HUES48 (cell line): Measurements from ENCODE around the gene PLCB1.

Source experiments
- H3K27ac ChIP-seq: one replicate; pipeline ENCODE4 v1.7.0; 2013; ENCODE audit warnings: low read depth, low read length, inconsistent platforms
- H3K27me3 ChIP-seq: 2 replicates; pipeline ENCODE4 v1.6.1; 2013; ENCODE audit warnings: mild to moderate bottlenecking, low read length; ENCODE audit not compliant: control insufficient read depth, insufficient read depth
- H3K36me3 ChIP-seq: 2 replicates; pipeline ENCODE4 v1.6.1; 2013; ENCODE audit warnings: low read length; ENCODE audit not compliant: control insufficient read depth, insufficient read depth
- H3K4me1 ChIP-seq: 2 replicates; pipeline ENCODE4 v1.6.1; 2013; ENCODE audit warnings: mild to moderate bottlenecking, low read length; ENCODE audit not compliant: control insufficient read depth, insufficient read depth
- H3K4me3 ChIP-seq: 2 replicates; pipeline ENCODE4 v1.5.1; 2013; ENCODE audit warnings: mild to moderate bottlenecking, low read depth, low read length
- H3K9ac ChIP-seq: 2 replicates; pipeline ENCODE4 v1.6.1; 2013; ENCODE audit warnings: mild to moderate bottlenecking, low read depth, low read length, moderate library complexity
- H3K9me3 ChIP-seq: 2 replicates; pipeline ENCODE4 v1.6.1; 2013; ENCODE audit warnings: low read length; ENCODE audit not compliant: control insufficient read depth, insufficient read depth

Gene PLCB1

DNA sequence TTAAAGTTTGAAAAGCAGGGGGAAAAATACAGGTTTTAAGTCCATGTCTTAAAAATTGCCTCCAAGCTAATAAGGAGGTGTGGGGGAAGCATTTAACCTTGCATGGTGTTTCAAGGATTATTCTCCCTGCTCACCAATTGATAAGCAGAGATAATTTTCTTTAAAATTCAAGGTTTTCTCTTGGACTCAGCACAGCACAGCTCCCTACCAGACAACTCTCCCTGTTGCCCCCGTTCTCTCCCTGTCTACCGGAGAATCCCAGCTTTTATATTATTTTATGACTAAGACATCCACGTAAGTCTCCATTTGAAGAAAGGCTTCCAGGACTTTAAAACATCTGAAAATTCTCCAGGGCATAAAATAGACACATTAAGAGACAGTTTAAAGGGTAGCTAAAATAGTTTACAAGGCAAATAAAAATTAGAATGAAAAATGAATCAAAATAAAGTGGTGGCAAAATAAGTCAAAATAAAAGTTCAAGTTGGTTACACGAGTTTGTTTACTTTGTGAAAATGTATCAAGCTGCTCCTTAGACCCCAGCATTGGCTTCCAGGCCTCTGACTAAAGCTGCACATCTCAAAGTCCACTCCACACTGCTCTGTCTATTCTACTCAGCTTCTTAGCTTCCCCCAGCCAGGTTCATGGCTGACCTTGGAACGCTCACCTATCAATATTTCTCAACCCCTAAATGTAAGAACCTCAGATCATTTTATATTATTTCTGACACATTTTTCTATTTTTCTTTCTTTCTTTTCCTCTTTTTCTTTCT, 748.2 kb downstream of the PLCB1 start:
- H3K9me3 ChIP-seq = no peaks in the 10 kb centered on the region
- H3K27ac ChIP-seq = no peak overlapping the region
- H3K36me3 ChIP-seq = no peaks in the 10 kb centered on the region
- H3K4me1 ChIP-seq = no peaks in the 10 kb centered on the region
- no peak overlapping the region for H3K9ac ChIP-seq
- no peak overlapping the region for H3K4me3 ChIP-seq
- no peaks in the 10 kb centered on the region for H3K27me3 ChIP-seq

DNA sequence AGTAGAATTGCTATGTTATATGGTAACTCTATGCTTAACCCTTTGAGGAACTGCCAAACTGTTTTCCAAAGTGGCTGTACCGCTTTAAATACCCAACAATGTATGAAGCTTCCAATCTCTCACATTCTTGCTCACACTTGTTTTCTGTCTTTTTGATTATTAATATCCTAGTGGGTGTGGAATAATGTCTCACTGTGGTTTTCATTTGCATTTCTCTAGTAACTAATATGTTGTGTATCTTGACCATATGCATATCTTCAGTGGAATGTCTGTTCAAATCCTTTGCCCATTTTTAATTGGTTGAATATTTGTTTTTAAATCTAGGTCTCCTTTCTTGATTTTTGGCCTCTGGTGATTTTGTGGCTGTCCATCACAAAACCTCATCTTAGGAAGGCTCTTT, 759.0 kb downstream of the PLCB1 start:
- H3K27me3 ChIP-seq = no peaks in the 10 kb centered on the region
- H3K4me3 ChIP-seq = no peak overlapping the region
- peaks cover 15% of the 10 kb centered on the region for H3K9me3 ChIP-seq
- H3K36me3 ChIP-seq = no peaks in the 10 kb centered on the region
- no peak overlapping the region for H3K27ac ChIP-seq
- H3K4me1 ChIP-seq = no peaks in the 10 kb centered on the region
- H3K9ac ChIP-seq = no peak overlapping the region

GRCh38 chr20:8895472-8895871, 763.4 kb downstream of the PLCB1 start:
- Histone ChIP-seq H3K4me1 (no peaks in the 10 kb centered on the region), H3K9ac (no peak overlapping the region), H3K27ac (no peak overlapping the region), H3K27me3 (no peaks in the 10 kb centered on the region), H3K36me3 (no peaks in the 10 kb centered on the region), H3K9me3 (peaks cover 19% of the 10 kb centered on the region), H3K4me3 (no peak overlapping the region)

DNA sequence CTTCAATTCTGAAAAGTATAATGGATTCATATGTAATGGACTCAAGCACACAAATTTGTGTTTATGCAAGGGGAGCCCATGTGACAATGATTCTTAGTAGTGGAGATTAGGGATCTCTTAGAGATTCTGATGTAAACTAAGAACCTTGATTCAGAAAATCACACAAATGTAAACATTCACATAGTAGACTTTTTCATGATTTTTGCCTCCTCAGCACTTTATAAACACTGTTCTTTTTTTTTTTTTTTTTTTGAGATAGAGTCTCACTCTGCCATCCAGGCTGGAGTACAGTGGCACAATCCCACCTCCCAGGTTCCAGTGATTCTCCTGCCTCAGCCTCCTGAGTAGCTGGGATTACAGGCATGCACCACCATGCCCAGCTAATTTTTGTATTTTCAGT, 766.8 kb downstream of the PLCB1 start:
- Histone ChIP-seq H3K27ac (no peak overlapping the region), H3K36me3 (no peaks in the 10 kb centered on the region), H3K4me1 (peaks cover 15% of the 10 kb centered on the region), H3K27me3 (no peaks in the 10 kb centered on the region), H3K9me3 (peaks cover 19% of the 10 kb centered on the region), H3K9ac (no peak overlapping the region), H3K4me3 (no peak overlapping the region)

DNA sequence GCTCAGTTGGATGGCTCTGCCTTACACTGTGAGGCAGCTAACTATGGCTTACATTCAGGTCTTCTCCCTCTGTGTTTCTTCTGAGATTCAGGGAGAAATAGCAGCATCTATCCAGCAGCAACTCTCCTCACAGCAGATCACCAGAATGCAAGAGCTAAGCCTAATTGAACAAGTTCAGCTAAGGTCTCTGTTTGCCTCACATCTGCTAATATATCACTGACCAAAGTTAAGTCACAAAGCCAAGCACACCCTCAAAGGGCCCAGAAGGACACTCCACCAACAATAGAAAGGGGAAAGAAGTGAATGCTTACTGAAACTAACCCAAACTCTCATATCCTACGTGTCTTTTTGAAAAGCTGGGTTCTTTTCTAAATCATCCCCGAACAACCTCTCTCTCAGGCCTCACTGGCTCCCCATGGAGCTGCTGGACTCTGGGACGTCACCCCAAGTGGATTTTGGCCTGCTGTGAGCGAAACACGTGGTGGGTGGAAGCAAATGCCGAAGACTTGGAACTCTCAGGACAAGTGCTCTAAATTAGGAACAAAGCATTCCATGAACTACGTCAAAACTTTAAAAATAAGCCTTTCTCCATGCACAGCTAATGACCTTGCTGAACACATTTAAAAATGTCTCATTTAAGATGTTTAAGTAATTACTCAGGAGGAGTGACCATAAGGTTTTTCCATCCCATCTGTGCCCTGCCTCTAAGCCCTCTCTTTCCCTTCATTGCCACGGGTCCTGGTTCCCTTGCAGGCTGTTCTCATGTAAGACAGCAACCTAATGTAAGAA, 769.4 kb downstream of the PLCB1 start:
- Histone ChIP-seq H3K36me3 (no peaks in the 10 kb centered on the region), H3K27ac (no peak overlapping the region), H3K9me3 (0 out of 2 replicates have a peak, but pooled peaks cover under 1% of the 10 kb centered on the region), H3K27me3 (no peaks in the 10 kb centered on the region), H3K4me3 (no peak overlapping the region), H3K9ac (no peak overlapping the region), H3K4me1 (peaks cover 15% of the 10 kb centered on the region)

DNA sequence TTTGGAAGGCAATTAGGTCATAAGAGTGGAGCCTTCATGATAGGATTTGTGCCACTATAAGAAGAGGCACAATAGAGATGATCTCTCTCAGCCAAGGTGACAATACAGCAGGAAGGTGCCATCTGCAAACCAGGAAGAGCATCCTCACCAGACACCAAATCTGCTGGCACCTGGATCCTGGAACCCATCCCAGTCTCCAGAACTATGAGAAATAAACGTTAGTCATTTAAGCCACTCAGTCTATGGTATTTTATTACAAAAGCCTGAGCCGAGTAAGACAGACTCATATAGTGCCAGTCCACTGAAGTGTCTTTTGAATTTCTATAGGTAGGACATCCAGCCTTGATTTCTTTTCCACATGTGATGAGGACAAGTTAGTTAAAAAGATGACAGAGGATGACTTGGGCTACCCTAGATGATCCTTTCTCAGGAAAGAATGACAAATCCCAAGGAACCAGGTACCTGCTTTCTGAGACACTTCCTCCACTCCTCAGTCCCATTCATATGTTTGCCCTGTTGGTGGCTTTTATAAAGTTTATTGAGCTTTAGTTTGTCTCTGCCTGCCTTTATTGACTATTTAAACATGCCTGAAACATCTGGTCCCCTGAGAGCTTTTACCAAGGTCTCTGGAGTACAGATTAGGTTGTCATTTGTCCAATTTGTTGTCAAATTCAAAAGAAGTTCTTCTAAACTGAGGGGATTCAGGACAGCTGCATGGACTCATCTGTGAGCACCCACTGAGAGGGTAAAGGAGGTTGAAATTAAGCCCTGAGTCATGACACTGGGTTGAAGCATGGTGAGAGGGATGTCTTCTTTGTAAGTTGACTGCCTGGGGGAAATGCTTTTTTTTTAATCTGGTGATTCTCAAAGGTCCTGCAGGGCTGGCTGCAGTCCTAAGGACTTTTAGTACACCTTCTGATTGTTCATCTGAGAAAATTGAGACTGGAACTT, 771.9 kb downstream of the PLCB1 start:
- Histone ChIP-seq H3K27me3 (no peaks in the 10 kb centered on the region), H3K9me3 (no peaks in the 10 kb centered on the region)

GRCh38 chr20:8909596-8909995, 777.5 kb downstream of the PLCB1 start:
- H3K9ac ChIP-seq = no peak overlapping the region
- H3K4me1 ChIP-seq = peaks cover 7% of the 10 kb centered on the region
- H3K4me3 ChIP-seq = no peak overlapping the region
- no peaks in the 10 kb centered on the region for H3K9me3 ChIP-seq
- H3K36me3 ChIP-seq = no peaks in the 10 kb centered on the region
- H3K27me3 ChIP-seq = no peaks in the 10 kb centered on the region
- H3K27ac ChIP-seq = no peak overlapping the region

More for the DNA sequence above, 771.9 kb downstream of the PLCB1 start:
- Histone ChIP-seq H3K4me3 (no peak overlapping the region), H3K27ac (no peak overlapping the region), H3K4me1 (peaks cover 15% of the 10 kb centered on the region), H3K9ac (no peak overlapping the region), H3K36me3 (no peaks in the 10 kb centered on the region)

DNA sequence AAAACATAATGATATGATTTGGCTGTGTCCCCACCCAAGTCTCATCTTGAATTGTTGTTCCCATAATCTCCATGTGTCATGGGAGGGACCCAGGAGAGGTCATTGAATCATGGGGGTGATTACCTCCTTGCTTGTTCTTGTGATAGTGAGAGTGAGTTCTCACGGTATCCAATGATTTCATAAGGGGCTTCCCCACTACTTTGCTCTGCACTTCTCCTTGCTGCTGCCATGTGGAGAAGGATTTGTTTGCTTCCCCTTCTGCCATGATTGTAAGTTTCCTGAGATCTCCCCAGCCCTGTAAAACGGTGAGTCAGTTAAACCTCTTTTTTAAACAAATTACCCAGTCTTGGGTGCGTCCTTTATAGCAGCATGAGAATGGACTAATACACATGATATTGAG, 780.0 kb downstream of the PLCB1 start:
- no peaks in the 10 kb centered on the region for H3K9me3 ChIP-seq
- no peak overlapping the region for H3K4me3 ChIP-seq
- no peaks in the 10 kb centered on the region for H3K27me3 ChIP-seq
- H3K27ac ChIP-seq = no peak overlapping the region
- H3K9ac ChIP-seq = no peak overlapping the region
- no peaks in the 10 kb centered on the region for H3K36me3 ChIP-seq
- H3K4me1 ChIP-seq = peaks cover 9% of the 10 kb centered on the region

DNA sequence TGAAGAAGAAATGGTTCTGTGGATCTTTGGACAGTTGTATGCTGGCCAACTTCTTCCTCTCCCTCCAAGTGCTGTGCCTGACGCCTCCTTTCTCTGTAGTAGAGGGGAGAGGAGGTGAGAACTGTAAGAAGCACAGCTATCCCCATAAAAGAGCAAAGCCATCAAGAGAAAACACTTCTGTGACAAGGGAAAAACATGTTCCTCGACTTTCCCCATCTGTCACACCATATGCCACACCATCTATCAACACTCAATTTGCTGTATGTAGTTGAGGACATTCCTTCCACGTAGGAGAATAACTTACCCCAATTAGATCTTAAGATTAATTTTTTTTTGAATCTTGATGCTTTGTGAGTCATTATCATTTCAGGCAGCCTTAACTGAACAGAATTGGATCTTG, 780.7 kb downstream of the PLCB1 start:
- no peaks in the 10 kb centered on the region for H3K9me3 ChIP-seq
- H3K27me3 ChIP-seq = no peaks in the 10 kb centered on the region
- no peak overlapping the region for H3K9ac ChIP-seq
- H3K4me1 ChIP-seq = peaks cover 16% of the 10 kb centered on the region
- no peak overlapping the region for H3K27ac ChIP-seq
- no peaks in the 10 kb centered on the region for H3K36me3 ChIP-seq
- no peak overlapping the region for H3K4me3 ChIP-seq

GRCh38 chr20:8913456-8913855, 781.4 kb downstream of the PLCB1 start:
- no peak overlapping the region for H3K4me3 ChIP-seq
- no peaks in the 10 kb centered on the region for H3K27me3 ChIP-seq
- H3K9me3 ChIP-seq = no peaks in the 10 kb centered on the region
- no peaks in the 10 kb centered on the region for H3K36me3 ChIP-seq
- peaks cover 21% of the 10 kb centered on the region for H3K4me1 ChIP-seq
- H3K27ac ChIP-seq = no peak overlapping the region
- no peak overlapping the region for H3K9ac ChIP-seq
